Panc1 (cell line): ENCODE results near the gene CDKAL1. TPM values are rescaled to one million over a fixed set of nuclear protein-coding genes. Genes with fewer than 3 reads are reported as not detected.

ENCODE experiments used
- ATAC-seq: fragments of 200-7000 bp; cut with Tn5 transposase; 2 replicates; pipeline ENCODE4 v1.9.1; 2020; ENCODE audit warnings: mild to moderate bottlenecking, moderate library complexity
- BruUV-seq: library from RNA; stranded (reverse); fragments of 400-500 nt; replicated peaks from 2 replicates; lab custom pipeline; 2021; lab: Mats Ljungman, UMichigan
- CTCF ChIA-PET: fragments of 300-600 bp; sonication (Branson Sonifier 250); formaldehyde crosslinking; loops from one replicate; lab custom pipeline; 2022; ENCODE audit warnings: antibody characterized with exemption; lab: Charles Lee
- POLR2A ChIA-PET: fragments of 300-600 bp; sonication (Branson Sonifier 250); formaldehyde crosslinking; loops from one replicate; lab custom pipeline; 2022; ENCODE audit warnings: antibody characterized with exemption; lab: Charles Lee
- DNase-seq: peaks from one replicate; pipeline ENCODE4 v3.0.0-alpha.2; 2010; ENCODE audit warnings: low read depth, low spot score
- H3K27ac ChIP-seq: 2 replicates; pipeline ENCODE4 v1.5.1; 2011; ENCODE audit warnings: mild to moderate bottlenecking, low read length, inconsistent platforms
- H3K27me3 ChIP-seq: fragments of 200-500 bp; sonication (Bioruptor generic); 2 replicates; pipeline ENCODE4 v1.6.0; 2014; ENCODE audit warnings: low read length, inconsistent platforms; ENCODE audit not compliant: control insufficient read depth, insufficient read depth
- H3K36me3 ChIP-seq: fragments of 200-500 bp; sonication (Bioruptor generic); 2 replicates; pipeline ENCODE4 v1.5.1; 2014; ENCODE audit warnings: inconsistent platforms, mild to moderate bottlenecking, low read length, moderate library complexity; ENCODE audit not compliant: control insufficient read depth, insufficient read depth
- H3K4me1 ChIP-seq: 2 replicates; pipeline ENCODE4 v1.5.1; 2011; ENCODE audit warnings: inconsistent platforms, mild to moderate bottlenecking, low read length, moderate library complexity; ENCODE audit not compliant: control insufficient read depth, insufficient read depth
- H3K4me3 ChIP-seq, 2 experiments: 2 replicates each; pipeline ENCODE4 v1.5.1; 2011 to 2012; ENCODE audit warnings: low read depth in 2 of 2, low read length in 2 of 2, mild to moderate bottlenecking in 2 of 2, inconsistent platforms in 1 of 2, moderate library complexity in 1 of 2
- H3K9me3 ChIP-seq: fragments of 200-500 bp; sonication (Bioruptor generic); 2 replicates; pipeline ENCODE4 v1.5.1; 2014; ENCODE audit warnings: low read depth, mild to moderate bottlenecking, inconsistent platforms, low read length, moderate library complexity; ENCODE audit not compliant: control insufficient read depth, insufficient read depth
- CTCF ChIP-seq: fragments of 450-650 bp; IDR thresholded peaks from 2 replicates; pipeline ENCODE4 v1.5.1; 2017; ENCODE audit warnings: mild to moderate bottlenecking
- POLR2AphosphoS5 ChIP-seq: IDR thresholded peaks from 2 replicates; pipeline ENCODE4 v1.6.1; 2012; ENCODE audit warnings: mild to moderate bottlenecking, low read depth, low read length, moderate library complexity
- REST ChIP-seq, 2 experiments: IDR thresholded peaks; 2 replicates each; pipeline ENCODE4 v1.6.1; 2011 to 2012; ENCODE audit warnings: low read depth in 2 of 2, control low read depth in 1 of 2, low read length in 1 of 2, mild to moderate bottlenecking in 1 of 2, moderate library complexity in 1 of 2; ENCODE audit not compliant: insufficient read depth in 1 of 2
- SIN3A ChIP-seq: IDR thresholded peaks from 2 replicates; pipeline ENCODE4 v1.6.1; 2012; ENCODE audit warnings: low read depth, mild to moderate bottlenecking, low read length, moderate library complexity, borderline replicate concordance; ENCODE audit not compliant: insufficient read depth
- TCF7L2 ChIP-seq: IDR thresholded peaks from 2 replicates; pipeline ENCODE4 v1.6.1; 2011; ENCODE audit warnings: mild to moderate bottlenecking, low read depth, low read length, inconsistent platforms
- in situ Hi-C: cut with HindIII; loops from 2 replicates; pipeline ENCODE4 v1.10.0; 2016; ENCODE audit warnings: low sequenced_read_pairs, low pct_unique_long_range_greater_than_20kb
- intact Hi-C: fragments of 100-400 bp; cut with micrococcal nuclease; formaldehyde crosslinking; loops from one replicate; pipeline ENCODE4 v1.10.0; 2022; ENCODE audit not compliant: unreplicated experiment
- total RNA-seq: library from RNA; stranded (reverse); gene quantifications from one replicate; pipeline ENCODE4 v1.2.1, GENCODE V29; 2021; ENCODE audit not compliant: unreplicated experiment

CDKAL1 gene
- total RNA-seq, 1 experiment from 2014 or later: 14.5 TPM

- CTCF ChIA-PET: interaction anchor here (0.7 kb wide), 1 partner anchor 1002 kb away, joined by 6 read pairs; no protein-coding TSS in a partner anchor
- POLR2A ChIA-PET: no interaction called here
- no TSS peak for BruUV-seq
- Histone ChIP-seq H3K9me3 (no peaks in the 10 kb centered on the region), H3K36me3 (no peaks in the 10 kb centered on the region), H3K27me3 (no peaks in the 10 kb centered on the region), H3K4me1 (peaks cover 13% of the 10 kb centered on the region; the same call in 1 of the 2 replicates), H3K4me3 (no peak overlapping the region), H3K27ac (peak overlapping the region; percentile 58; the same call in 1 of the 2 replicates)
- in situ Hi-C loops: no loop called here
- TF ChIP-seq TCF7L2 (peak; percentile 41; the same call in 1 of the 2 replicates), SIN3A (no peak)
- intact Hi-C loops: no loop called here
- ATAC-seq: peak; percentile 53; the same call in 1 of the 2 replicates
- DNase-seq: no peak
Observed at GRCh38 chr6:20933057-20933788, 399.0 kb downstream of the CDKAL1 start.

- no peak overlapping the region for H3K27ac ChIP-seq
- POLR2A ChIA-PET: no interaction called here
- TF ChIP-seq SIN3A: no peak
- TF ChIP-seq CTCF: no peak
- TF ChIP-seq POLR2AphosphoS5: no peak
- TF ChIP-seq TCF7L2: no peak
- TF ChIP-seq REST (IDR thresholded peaks at IDR 0.05; ENCODE audit: insufficient read depth in 1 of 2, low read depth in 2 of 2, low read length in 1 of 2): no peak
Observed at GRCh38 chr6:20936949-20937348, 402.7 kb downstream of the CDKAL1 start.

GRCh38 chr6:20939161-20939775, 405.0 kb downstream of the CDKAL1 start:
- ATAC-seq (no peak), DNase-seq (no peak)
- Histone ChIP-seq H3K9me3 (no peaks in the 10 kb centered on the region; the same call in 1 of the 2 replicates), H3K4me3 (no peak overlapping the region), H3K27ac (no peak overlapping the region), H3K4me1 (no peaks in the 10 kb centered on the region), H3K27me3 (no peaks in the 10 kb centered on the region), H3K36me3 (no peaks in the 10 kb centered on the region)
- no TSS peak for BruUV-seq
- intact Hi-C loops: no loop called here
- POLR2A ChIA-PET: no interaction called here
- CTCF ChIA-PET: no interaction called here
- in situ Hi-C loops: no loop called here
- no peak for TF ChIP-seq REST (IDR thresholded peaks at IDR 0.05; ENCODE audit: insufficient read depth in 1 of 2, low read depth in 2 of 2, low read length in 1 of 2)
- no peak for TF ChIP-seq TCF7L2
- no peak for TF ChIP-seq SIN3A
- TF ChIP-seq POLR2AphosphoS5: no peak
- TF ChIP-seq CTCF: no peak

More at GRCh38 chr6:20936949-20937348, 402.7 kb downstream of the CDKAL1 start:
- no peak overlapping the region for H3K4me3 ChIP-seq
- no peak for DNase-seq
- no peaks in the 10 kb centered on the region for H3K9me3 ChIP-seq
- H3K27me3 ChIP-seq: no peaks in the 10 kb centered on the region
- BruUV-seq: no TSS peak
- peaks cover 13% of the 10 kb centered on the region; the same call in 1 of the 2 replicates for H3K4me1 ChIP-seq
- CTCF ChIA-PET: no interaction called here
- in situ Hi-C loops: no loop called here
- intact Hi-C loops: no loop called here
- H3K36me3 ChIP-seq: no peaks in the 10 kb centered on the region
- no peak for ATAC-seq
